ENCODE measurements around the gene CDKAL1.

CDKAL1 gene

GRCh38 chr6:21144928-21145327, 610.7 kb downstream of the CDKAL1 start:
- DNase-seq (ENCODE audit: low spot score): no peak

- no peak for DNase-seq (ENCODE audit: low spot score)
Measured at GRCh38 chr6:21147995-21148394, 613.7 kb downstream of the CDKAL1 start.

DNA sequence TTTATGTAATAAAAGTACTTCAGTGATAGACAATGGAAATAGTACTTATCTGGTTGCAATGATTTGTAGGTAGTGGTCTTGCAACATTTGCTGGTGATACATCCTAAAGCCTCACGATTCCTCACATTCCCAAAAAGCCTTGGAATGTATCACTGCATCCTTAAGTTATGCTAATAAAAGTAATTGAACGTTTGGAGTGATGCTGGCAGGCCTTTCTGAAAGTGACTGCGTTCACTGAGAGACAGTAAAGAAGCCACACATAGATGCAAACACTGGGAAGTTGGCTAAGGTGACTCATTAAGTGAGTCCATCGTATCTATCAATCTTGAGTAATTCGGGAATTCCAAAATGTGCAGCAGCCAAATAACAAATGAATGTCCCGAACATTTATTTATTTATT, 615.2 kb downstream of the CDKAL1 start:
- DNase-seq (ENCODE audit: low spot score): no peak

- no peak for DNase-seq (ENCODE audit: low spot score)
Measured at GRCh38 chr6:21150667-21151066, 616.4 kb downstream of the CDKAL1 start.

- no peak for DNase-seq (ENCODE audit: low spot score)
Measured at GRCh38 chr6:21151119-21151518, 616.9 kb downstream of the CDKAL1 start.

DNA sequence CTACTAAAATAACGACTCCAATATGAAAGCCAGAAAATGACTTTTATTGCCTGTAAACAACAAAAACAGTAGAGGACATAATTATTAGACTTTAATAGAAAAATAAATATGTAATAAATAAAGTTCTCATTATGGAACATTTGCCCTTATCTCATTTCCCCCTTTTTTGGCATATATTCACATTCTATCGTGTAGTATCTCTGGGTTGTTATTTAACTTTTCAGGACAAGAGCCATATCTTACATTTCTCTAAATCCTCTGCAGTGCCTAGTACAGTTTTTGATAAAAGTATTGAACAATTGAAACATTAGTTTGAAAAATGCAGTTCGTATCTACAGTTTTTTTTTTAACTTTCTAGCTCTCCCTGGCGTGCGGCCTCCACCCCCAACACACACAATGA, 617.3 kb downstream of the CDKAL1 start:
- DNase-seq (ENCODE audit: low spot score): no peak

DNA sequence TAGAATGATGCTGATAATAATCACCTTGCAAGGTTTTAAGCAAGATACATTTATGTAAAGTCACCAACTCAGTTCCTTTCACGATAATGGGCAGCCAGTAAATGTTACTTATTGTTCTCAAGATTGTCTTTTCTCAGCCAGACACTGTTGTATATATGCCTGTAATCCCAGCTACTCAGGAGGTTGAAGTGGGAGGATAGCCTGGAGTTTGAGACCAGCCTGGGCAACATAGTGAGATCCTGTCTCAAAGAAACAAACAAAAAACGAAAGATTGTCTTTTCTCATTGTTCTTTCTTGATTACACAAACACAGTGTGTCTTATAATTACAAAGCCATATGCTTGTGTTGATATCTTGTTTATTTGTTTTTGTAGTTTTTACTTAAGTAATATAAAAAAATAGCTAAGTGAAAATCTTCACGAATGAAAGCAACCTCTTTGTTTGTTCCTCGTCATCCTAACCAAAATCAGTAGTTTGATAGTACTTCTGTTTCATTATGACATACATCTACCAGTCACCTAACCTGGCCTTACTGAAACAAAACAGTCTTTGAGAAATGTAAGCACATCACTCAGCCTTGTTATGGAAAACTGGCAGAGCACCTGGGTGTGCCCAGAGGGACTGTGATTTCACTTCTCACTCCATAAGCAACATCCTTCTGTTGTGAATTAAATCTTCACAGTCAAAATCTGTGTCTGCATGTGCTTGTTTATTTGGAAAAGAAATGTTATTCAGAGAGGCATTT, 623.1 kb downstream of the CDKAL1 start:
- DNase-seq (ENCODE audit: low spot score): no peak

GRCh38 chr6:21158149-21158548, 623.9 kb downstream of the CDKAL1 start:
- no peak for DNase-seq (ENCODE audit: low spot score)

DNA sequence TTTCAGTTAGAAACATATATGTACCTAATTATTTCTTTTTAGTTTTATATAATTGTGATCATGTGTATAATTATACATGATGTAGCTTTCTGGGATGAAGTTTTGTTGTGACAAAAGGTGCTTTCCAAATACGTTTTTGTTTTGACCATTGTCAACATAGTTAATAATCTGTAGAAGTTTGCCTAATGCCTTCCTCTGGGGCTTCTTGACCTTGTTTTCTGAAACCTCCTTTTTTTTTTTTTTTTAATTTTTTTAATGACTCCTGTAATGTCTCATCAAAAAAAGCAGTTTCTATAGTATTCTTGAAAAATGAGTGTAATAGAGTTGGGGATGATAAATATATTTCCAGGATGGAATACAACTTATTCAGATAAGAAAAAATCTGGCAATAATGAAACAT, 624.6 kb downstream of the CDKAL1 start:
- no peak for DNase-seq (ENCODE audit: low spot score)

GRCh38 chr6:21159465-21159864, 625.2 kb downstream of the CDKAL1 start:
- DNase-seq (ENCODE audit: low spot score): no peak

GRCh38 chr6:21161707-21162106, 627.5 kb downstream of the CDKAL1 start:
- DNase-seq (ENCODE audit: low spot score): no peak

- no peak for DNase-seq (ENCODE audit: low spot score)
Measured at GRCh38 chr6:21163110-21163837, 629.0 kb downstream of the CDKAL1 start.

DNA sequence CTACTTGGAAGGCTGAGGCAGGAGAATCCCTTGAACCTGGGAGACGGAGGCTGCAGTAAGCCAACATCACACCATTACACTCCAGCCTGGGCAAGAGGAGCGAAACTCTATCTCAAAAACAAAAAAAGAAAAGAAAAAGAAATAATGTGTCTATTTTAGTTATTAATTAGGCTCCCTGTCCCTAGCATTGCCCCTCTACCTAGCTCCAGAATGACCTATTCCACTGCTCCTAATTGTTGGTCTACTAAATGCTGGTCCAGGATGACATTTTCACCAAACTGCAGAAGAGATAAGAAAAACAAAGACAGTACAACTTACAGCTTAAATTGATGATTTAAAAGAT, 629.6 kb downstream of the CDKAL1 start:
- DNase-seq (ENCODE audit: low spot score): no peak

DNA sequence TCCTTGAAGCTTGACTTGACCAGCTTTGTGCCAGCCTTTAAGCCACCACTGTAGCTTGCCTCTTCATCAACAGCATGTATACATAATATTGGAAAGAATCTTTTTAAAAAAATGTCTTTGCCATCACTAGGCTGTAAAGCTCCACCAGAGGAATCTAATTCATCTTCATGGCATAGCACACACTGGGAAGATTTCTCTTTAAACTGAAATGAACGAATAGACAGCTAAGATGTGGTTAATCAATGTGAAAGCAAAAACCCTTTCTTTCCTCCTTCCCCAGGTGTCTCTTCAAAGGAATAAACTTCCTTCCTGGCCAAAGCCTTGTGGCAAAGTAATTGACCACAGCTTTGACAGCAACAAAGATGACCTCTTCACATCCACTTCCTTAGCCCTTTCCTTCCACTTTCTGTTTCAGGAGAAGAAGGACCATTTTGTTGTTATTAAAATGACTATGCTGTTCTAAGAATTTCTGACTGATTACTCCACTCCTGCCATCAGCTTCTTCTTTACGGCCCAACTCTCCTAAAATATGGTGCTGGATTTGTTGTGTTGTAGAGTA, 630.6 kb downstream of the CDKAL1 start:
- no peak for DNase-seq (ENCODE audit: low spot score)

GRCh38 chr6:21166754-21167153, 632.5 kb downstream of the CDKAL1 start:
- no peak for DNase-seq (ENCODE audit: low spot score)

DNA sequence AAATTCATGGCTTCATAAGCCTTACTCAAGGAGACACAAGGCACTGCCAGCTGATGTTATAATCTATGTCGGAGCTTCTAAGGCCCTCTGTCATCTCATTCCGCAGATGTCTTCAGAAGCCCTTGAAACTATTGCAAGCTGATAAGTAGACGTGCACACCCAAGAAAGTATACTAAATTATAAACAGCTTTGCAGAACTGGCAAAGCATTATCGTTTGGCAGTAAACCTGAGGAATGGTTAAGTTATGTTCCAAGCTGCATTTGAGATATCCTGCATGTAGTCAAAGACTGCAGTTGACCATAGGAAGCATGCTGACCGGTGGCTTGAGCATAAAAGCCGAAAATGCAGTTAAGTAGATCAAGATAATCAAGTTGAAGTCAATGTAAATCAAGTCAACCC, 633.5 kb downstream of the CDKAL1 start:
- no peak for DNase-seq (ENCODE audit: low spot score)

GRCh38 chr6:21171801-21172200, 637.5 kb downstream of the CDKAL1 start:
- DNase-seq (ENCODE audit: low spot score): no peak

GRCh38 chr6:21173031-21173430, 638.8 kb downstream of the CDKAL1 start:
- DNase-seq (ENCODE audit: low spot score): no peak

GRCh38 chr6:21173678-21174077, 639.4 kb downstream of the CDKAL1 start:
- no peak for DNase-seq (ENCODE audit: low spot score)

GRCh38 chr6:21176197-21176596, 641.9 kb downstream of the CDKAL1 start:
- no peak for DNase-seq (ENCODE audit: low spot score)

DNA sequence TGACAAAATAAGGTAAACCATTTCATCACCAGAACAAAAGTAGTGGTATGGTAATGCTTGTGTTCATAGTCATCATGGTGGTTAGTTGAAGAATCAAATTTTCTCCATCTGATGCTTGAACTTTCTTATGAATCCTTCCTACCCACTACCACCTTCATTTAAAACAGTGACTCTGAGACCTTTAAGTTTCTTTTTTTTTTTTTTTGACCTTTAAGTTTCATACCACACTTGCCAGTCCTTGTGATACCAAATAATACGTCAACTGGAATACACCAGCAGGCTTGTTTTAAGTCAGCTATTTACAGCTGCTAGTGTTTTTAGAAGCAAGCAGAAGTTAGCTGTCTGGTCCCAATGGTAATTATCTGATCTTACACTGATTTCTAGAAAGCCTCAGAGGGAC, 645.9 kb downstream of the CDKAL1 start:
- no peak for DNase-seq (ENCODE audit: low spot score)

GRCh38 chr6:21180800-21181337, 646.6 kb downstream of the CDKAL1 start:
- no peak for DNase-seq (ENCODE audit: low spot score)

DNA sequence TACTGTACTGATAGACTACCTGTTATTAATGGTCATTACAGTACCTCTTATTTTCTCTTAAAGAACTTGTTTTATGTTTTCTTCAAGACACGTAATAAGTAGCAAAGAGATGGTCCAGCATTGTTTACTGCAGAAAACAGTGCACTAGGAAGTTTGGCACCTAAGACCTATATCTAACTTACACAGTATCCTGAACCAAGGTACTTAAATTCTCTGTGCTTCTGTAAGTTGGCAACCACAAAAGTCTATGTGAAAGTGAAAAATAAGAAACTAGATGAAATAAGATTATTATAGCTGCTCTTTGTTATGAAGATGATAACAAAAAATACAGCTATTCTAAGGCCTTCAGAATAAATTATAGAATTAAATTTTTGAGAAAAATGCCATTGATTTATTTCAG, 647.6 kb downstream of the CDKAL1 start:
- DNase-seq (ENCODE audit: low spot score): no peak

Data from hematopoietic multipotent progenitor cell treated with erythropoietin and hydrocortisone succinate and interleukin-3 and kit ligand, for 17 days (in vitro differentiated cells).